NCI-H1105 treated with DMSO at 0.1 percent for 48 hours (cell line): ENCODE measurements around the gene EFCAB6.

Source experiments
- DNase-seq: peaks from one replicate; lab custom pipeline; 2025; lab: John Stamatoyannopoulos, UW

The EFCAB6 gene

DNA sequence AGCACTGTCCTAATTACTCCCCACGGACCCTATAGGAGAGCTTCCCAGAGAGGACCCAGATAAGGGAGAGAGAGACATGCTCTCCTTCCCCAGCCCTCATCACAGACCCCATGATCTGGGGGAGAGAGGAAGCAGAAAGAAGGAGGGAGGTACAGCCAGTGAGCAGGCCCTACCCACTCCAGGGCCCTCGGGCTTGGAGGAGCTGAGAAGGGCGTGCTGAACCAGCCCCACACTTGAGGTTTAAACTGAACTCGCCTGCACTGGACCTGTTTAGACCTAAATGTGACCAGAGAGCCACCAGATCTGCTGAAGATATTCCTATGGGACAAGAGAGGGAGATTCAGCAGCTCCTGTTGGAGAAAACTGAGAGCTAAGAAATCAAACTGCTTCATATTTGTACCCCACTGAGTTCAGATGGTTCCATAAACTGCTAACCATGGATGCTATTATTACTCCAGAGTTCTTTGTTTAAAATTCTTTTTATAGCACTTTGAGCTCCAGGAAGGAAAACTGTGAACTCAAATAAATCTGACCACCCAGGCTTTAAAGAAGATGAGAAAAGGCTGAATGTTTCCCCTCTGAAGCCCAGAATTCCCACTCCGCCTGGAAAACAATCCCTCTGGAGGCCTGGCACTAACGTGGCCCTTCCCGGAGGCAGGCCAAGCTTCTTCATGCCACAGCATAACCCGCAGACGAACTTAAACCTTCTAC is 67.2 kb downstream of the EFCAB6 start:
- no peak for DNase-seq

DNA sequence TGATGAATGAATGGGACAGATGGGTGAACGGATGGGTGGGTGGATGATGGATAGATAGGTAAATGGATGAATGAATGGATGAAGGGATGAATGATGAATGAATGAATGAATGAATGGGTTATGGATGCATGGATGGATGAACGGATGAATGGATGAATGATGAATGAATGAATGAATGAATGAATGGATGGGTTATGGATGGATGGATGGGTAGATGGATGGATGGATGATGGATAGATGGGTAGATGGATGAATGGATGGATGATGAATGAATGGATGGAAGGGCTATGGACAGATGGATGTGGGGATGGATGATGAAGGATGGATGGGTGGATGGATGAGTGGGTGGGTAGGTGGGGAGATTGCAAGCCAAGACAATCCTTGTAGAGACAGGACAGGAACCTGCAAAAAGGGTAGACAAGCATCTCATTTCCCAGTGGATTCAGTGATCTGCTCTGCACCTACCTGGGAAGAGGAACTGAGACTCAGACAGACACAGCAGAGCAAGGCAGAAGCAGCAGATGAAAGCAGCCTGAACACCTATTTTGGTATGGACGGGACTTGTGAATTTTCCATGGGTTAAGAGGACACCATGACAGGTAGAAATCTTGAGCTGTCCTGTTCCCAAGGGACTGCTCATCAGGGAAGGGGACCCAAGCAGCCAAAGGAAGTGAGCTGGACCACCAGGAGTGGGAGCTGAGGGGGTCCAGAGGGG is 68.0 kb downstream of the EFCAB6 start:
- no peak for DNase-seq

GRCh38 chr22:43743131-43743530 is 69.0 kb downstream of the EFCAB6 start:
- no peak for DNase-seq

DNA sequence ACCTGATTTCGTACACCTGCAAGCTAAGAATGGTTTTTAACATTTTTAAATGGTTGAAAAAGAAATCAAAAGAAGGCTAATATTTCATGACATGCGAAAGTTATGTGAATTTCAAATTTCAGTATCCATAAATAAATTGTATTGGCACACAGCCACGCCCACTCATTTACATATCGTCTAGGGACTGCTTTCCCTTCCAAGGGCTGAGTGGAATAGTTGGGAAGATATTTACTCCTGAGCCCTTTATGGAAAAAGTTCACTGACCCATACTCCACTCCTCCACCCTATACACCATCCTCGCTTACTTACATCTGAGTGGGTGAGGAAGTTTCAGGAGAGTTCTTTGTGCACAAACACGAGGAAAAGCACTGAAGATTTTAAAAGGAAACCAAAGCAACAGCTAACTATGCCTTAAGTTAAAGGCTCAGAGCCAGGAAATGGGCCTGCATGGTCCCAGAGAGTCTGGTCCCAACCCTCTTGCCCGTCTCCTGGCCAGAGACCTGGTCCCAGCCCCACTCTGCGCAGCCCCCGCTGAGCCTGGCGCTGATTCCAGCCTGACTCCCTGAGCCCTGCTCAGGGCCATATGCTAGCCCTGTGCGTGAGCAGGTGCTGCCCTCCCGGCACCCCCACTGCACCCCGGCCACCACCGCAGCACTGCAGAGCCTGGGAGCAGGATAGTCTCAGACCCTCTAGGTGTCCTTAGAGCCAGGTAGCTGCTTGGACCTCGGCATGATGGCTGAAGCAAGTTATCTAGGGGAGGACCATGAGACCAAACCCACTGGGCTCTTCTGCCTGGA is 69.8 kb downstream of the EFCAB6 start:
- DNase-seq = no peak

DNA sequence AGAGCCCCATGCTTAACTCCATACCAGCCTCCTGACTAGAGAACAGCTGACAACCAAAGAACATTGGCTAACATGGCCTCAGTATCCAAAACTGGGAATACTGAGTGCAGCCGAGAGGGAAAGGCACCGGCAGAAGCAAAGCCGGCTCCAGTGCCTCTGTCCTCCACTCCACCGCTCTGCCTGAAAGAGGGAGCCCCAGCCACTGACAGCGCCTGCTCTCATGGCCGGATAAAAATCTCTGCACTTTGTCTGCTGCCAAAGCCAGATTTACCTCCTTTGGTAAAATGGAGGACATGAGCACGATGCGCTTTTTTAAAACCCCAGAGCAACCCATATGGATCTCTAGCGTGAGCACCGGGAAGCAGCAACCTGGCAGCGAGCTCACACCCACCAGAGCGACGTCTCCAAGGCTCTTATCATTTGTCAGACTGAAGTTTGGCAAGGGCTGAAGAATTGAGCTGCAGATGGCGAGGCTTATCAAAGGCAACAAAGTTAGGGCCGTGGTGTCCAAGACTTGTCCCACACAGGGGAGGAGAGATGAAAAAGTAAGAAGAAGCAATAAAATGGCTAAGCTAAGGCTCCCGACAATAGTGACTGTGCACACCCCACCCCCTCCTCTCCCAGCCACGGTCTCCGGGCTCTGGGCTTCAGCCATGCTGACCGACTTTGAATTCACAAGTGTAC is 71.4 kb downstream of the EFCAB6 start:
- DNase-seq = no peak

DNA sequence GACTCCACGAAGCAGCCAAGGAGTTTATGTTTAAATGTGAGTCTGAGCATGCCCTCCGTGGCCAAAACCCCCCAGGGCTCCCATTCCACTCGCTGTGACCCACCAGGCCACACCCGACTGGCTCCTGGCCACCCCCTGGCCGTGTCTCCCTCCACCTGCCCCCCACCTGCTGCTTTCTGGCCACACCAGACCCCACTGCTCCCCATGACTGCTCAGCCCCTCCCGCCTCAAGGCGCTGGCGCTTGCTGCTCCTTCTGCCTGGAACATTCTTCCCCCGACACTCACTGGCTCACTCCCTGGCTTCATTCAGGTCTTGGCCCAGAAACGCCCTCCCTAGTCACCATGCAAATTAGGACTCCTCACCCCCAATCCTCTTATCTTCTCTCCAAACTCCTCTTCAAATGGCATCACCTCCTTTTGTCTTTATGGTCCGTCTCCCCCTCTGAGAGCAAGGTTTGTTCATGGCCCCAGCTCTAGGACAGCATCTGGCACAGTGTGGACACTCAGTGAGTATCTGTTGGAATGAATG is 72.2 kb downstream of the EFCAB6 start:
- no peak for DNase-seq

DNA sequence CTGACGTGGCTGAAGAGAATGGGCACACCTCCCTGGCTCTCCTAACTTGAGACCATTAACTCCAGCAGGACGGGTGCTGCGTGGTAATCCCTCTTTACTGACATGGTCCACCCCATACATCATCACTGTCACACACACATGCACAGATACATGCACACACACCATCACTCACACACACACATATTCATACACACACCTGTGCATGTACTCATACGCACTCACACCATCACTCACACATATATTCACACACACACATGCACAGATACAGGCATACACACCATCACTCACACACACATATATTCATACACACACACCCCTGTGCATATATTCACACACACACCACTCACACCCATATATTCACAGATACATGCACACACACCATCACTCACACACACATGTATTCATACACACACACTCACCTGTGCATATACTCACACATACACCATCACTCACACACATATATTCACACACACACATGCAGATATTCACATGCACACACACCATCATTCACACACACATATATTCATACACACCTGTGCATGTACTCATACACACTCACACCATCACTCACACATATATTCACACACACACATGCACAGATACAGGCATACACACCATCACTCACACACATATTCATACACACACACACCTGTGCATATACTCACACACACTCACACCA is 74.8 kb downstream of the EFCAB6 start:
- DNase-seq = no peak

- no peak for DNase-seq
Observed at GRCh38 chr22:43736651-43737050, 75.5 kb downstream of the EFCAB6 start.

- DNase-seq = peak; percentile 12
Observed at GRCh38 chr22:43734370-43735150, 77.5 kb downstream of the EFCAB6 start.

DNA sequence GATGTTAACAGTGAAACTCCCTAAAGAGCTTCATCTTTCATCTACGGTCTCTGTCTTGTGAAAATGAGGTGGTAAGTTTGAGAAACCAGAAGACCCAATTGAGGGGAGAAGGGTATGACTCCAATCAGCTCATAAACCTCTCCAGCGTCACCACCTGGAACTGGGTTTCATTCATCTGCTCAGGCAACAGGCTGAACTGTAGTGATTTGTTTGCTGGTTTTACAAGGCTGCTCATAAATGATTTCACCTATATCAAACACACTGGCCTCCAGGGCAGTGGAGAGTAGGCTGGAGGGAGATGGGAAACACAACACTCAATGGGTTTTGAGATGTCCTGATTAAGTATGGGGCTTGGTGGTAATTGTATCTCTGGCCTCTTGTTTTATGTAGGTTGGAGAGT is 79.0 kb downstream of the EFCAB6 start:
- DNase-seq = no peak

DNA sequence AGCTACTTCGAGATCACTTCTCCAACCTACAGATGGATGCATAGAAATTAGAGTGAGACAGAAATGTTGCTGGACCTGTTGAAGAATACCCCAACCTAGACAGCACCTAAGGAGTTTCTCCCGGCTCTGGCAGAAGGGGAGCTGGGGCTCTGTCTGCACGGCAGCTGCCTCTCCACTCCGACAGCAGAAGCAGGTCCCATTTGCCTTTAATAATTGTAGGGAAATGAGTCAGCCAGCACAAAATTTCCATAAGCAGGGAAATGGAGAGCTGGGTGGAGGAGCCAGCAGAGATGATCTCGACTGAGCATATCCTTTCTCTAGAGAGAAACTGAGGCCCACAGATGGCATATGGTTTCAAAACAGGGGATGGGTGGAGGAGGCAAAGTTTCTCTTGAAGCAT is 80.1 kb downstream of the EFCAB6 start:
- DNase-seq = no peak

GRCh38 chr22:43726964-43727543 is 85.1 kb downstream of the EFCAB6 start:
- no peak for DNase-seq

DNA sequence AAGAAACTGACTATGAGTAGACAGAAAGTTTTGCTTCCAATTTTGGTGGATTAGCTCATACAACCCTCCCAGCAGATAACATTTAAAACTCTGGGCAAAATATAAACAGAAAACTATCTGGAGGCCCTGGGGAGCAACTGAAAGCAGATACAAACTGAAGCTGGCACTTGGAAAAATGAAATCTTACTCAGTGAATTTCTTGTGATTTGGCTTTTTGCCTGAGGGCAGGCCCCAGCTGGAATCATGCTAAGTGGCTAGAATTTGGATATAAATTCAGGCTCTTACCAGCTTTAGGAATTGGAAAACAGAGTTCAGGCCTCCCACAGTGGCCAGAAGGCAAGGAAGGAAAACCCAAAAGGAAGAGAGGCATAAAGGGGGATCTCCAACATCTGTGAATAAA is 85.8 kb downstream of the EFCAB6 start:
- no peak for DNase-seq

DNA sequence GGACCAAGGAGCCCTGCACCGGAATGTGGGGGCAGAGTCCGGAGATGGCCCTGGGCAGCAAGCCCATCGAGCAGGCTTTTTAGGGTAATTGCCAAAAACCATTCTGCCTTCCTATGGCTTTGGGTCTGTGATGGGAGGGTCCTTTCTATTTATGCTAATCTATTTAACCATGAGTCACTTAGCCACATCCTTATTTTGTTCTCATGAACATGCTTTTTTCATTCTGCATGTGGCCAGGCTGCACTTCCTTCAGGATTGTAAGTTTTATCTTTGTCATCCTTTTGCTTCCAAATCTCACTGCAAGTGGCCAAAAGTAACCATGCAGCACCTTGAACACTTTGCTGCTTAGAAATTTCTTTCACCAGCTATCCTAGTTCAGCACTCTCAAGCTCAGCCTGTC is 88.3 kb downstream of the EFCAB6 start:
- DNase-seq = no peak

DNA sequence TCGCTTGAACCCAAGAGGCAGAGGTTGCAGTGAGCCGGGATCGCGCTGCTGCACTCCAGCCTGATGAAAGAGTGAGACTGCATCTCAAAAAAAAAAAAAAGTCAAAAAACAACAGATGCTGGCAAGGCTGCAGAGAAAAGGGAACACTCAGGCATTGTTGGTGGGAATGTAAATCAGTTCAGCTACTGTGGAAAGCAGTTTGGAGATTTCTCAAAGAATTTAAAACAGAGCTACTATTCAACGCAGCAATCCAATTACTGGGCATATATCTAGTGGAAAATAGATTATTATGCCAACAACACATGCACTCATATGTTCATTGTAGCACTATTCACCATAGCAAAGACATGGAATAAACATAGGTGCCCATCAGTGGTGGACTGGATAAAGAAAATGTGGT is 89.7 kb downstream of the EFCAB6 start:
- DNase-seq = no peak

DNA sequence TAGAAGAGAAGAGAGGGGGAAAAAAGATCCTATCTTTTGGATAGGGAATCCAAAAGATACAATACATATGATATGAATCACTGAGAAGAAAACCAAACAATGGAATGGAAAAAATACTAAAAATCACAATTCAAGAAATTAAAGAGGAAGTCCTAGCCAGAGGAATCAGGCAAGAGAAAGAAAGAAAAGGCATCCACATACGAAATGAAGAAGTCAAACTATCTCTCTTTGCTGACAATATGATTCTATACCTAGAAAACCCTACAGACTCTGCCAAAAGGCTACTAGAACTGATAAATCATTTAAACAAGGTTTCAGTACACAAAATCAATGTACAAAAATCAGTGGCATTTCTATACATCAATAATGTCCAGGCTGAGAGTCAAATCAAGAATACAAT is 91.4 kb downstream of the EFCAB6 start:
- no peak for DNase-seq

- no peak for DNase-seq
Observed at GRCh38 chr22:43714104-43714503, 98.0 kb downstream of the EFCAB6 start.

DNA sequence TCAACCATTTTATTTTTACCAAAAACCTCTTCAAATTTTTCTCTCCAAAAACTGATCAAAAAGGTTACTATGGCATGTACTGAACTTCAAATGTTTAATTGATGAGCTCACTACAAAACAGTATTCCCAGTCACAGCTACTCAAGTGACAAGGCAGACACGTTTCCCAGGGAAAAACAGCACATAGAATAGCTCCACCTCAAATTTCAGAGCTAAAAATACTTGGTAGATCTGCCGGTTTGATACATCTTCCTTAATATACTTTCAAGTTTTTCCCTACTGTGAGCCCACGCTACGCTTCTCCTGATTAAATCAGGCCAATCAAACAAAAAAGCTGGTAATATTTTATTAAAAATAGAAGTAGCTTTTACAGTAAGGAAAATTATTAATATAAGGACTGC is 100.4 kb downstream of the EFCAB6 start:
- no peak for DNase-seq

- DNase-seq = no peak
Observed at GRCh38 chr22:43707648-43708047, 104.5 kb downstream of the EFCAB6 start.

- no peak for DNase-seq
Observed at GRCh38 chr22:43706571-43707328, 105.4 kb downstream of the EFCAB6 start.
